BJ (cell line): Measurements from ENCODE around the gene DDX41. TPM values are rescaled to one million over a fixed set of nuclear protein-coding genes. Genes with fewer than 3 reads are reported as not detected.

Experiments used
- CTCF ChIA-PET: fragments of 350-600 bp; formaldehyde crosslinking; extraction: SDS; loops from one replicate; lab custom pipeline; 2021; ENCODE audit warnings: antibody characterized with exemption, inconsistent platforms; lab: Yijun Ruan, JAX
- POLR2A ChIA-PET: fragments of 300-600 bp; sonication (Branson Sonifier 250); formaldehyde crosslinking; extraction: SDS; loops from one replicate; lab custom pipeline; 2021; ENCODE audit warnings: antibody characterized with exemption; lab: Charles Lee
- DNase-seq: peaks from one replicate; pipeline ENCODE4 v3.0.0-alpha.2; 2011; ENCODE audit warnings: low read depth
- H3K27me3 ChIP-seq: 2 replicates; pipeline ENCODE4 v1.6.0; 2011; ENCODE audit warnings: low read length; ENCODE audit not compliant: control insufficient read depth, insufficient read depth
- H3K36me3 ChIP-seq: 2 replicates; pipeline ENCODE4 v1.5.1; 2011; ENCODE audit warnings: low read length; ENCODE audit not compliant: control insufficient read depth, insufficient read depth
- H3K4me3 ChIP-seq: 2 replicates; pipeline ENCODE4 v1.5.1; 2011; ENCODE audit warnings: low read depth, mild to moderate bottlenecking, control low read depth, low read length
- polyA plus RNA-seq: library from polyadenylated mRNA; depleted of rRNA; stranded (reverse); fragments of >200 nt; gene quantifications from 2 replicates; pipeline ENCODE4 v1.2.3, GENCODE V29; 2011
- TF ChIP-seq, protein P1 (sequence below): IDR thresholded peaks from 2 replicates; pipeline ENCODE4 v1.5.1; 2011; ENCODE audit warnings: low read depth, mild to moderate bottlenecking, control low read depth, inconsistent platforms, low read length, moderate library complexity; ENCODE audit not compliant: insufficient read depth

The DDX41 gene
- polyA plus RNA-seq, 1 experiment: 144 TPM

- ChIA-PET POLR2A (no interaction called here), CTCF (interaction anchor here (0.9 to 3.6 kb wide), 3 partner anchors 9 to 106 kb away, joined by 3 to 26 read pairs (median 8); no protein-coding TSS in a partner anchor)
- H3K27me3 ChIP-seq: no peaks in the 10 kb centered on the region
- TF ChIP-seq, protein P1, sequence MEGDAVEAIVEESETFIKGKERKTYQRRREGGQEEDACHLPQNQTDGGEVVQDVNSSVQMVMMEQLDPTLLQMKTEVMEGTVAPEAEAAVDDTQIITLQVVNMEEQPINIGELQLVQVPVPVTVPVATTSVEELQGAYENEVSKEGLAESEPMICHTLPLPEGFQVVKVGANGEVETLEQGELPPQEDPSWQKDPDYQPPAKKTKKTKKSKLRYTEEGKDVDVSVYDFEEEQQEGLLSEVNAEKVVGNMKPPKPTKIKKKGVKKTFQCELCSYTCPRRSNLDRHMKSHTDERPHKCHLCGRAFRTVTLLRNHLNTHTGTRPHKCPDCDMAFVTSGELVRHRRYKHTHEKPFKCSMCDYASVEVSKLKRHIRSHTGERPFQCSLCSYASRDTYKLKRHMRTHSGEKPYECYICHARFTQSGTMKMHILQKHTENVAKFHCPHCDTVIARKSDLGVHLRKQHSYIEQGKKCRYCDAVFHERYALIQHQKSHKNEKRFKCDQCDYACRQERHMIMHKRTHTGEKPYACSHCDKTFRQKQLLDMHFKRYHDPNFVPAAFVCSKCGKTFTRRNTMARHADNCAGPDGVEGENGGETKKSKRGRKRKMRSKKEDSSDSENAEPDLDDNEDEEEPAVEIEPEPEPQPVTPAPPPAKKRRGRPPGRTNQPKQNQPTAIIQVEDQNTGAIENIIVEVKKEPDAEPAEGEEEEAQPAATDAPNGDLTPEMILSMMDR: no peak
- peaks cover 41% of the 10 kb centered on the region for H3K36me3 ChIP-seq
- no peak for DNase-seq
- H3K4me3 ChIP-seq: no peak overlapping the region
These were observed 6.7 kb downstream of the DDX41 start for GRCh38 chr5:177509991-177510566.

- Histone ChIP-seq H3K36me3 (peaks cover 36% of the 10 kb centered on the region), H3K4me3 (no peak within 1 kb of the TSS), H3K27me3 (no peaks in the 10 kb centered on the region)
- no peak for DNase-seq
- ChIA-PET POLR2A (no interaction called here), CTCF (interaction anchor here (1.0 to 3.6 kb wide), 5 partner anchors 8 to 119 kb away, joined by 5 to 26 read pairs (median 6); no protein-coding TSS in a partner anchor)
- TF ChIP-seq, protein P1: no peak
These were observed 7.3 kb downstream of the DDX41 start, which contains the start of gene DOK3 for GRCh38 chr5:177509381-177509951. Gene DOK3, minus strand, starts transcription at chr5:177509826. Its CDS starts 286 bp downstream, at chr5:177509540.

DNA sequence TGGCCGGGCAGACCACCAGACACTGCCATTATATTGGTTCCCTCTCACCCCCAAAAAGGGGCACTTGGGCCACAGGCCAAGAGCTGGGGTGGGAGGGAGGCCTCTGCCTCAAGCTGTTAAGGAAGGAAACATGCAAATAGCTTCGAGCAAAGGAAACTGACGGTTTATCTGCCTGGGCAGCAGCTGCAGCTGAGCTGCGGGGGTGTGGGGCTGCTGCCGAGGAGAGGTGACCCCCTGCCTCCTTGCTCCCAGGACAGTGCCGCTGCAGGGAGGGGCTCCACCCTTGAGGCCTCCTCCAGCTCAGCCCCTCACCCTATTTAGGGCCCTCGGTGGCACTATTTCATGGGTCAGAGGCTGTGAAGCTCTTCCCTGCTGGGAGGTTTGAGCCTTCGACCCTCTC, 7.9 kb downstream of the DDX41 start:
- H3K4me3 ChIP-seq: no peak overlapping the region
- ChIA-PET POLR2A (no interaction called here), CTCF (interaction anchor here (1.0 to 3.6 kb wide), 5 partner anchors 7 to 118 kb away, joined by 5 to 26 read pairs (median 6); no protein-coding TSS in a partner anchor)
- no peak for DNase-seq
- H3K36me3 ChIP-seq: peaks cover 31% of the 10 kb centered on the region
- TF ChIP-seq, protein P1: no peak
- H3K27me3 ChIP-seq: no peaks in the 10 kb centered on the region

GRCh38 chr5:177508221-177508611, 8.5 kb downstream of the DDX41 start:
- CTCF ChIA-PET: interaction anchor here (1.0 to 1.9 kb wide), 5 partner anchors 10 to 117 kb away, joined by 4 to 8 read pairs (median 5); no protein-coding TSS in a partner anchor
- no peak for DNase-seq
- no peaks in the 10 kb centered on the region for H3K27me3 ChIP-seq
- POLR2A ChIA-PET: no interaction called here
- peaks cover 28% of the 10 kb centered on the region for H3K36me3 ChIP-seq
- H3K4me3 ChIP-seq: no peak overlapping the region
- TF ChIP-seq, protein P1: no peak

GRCh38 chr5:177507596-177508220, 9.1 kb downstream of the DDX41 start:
- ChIA-PET CTCF (interaction anchor here (0.7 to 1.8 kb wide), 4 partner anchors 8 to 53 kb away, joined by 4 to 6 read pairs (median 4); no protein-coding TSS in a partner anchor), POLR2A (interaction anchor here (0.5 kb wide), 1 partner anchor 494 kb away, joined by 6 read pairs; no protein-coding TSS in a partner anchor)
- H3K27me3 ChIP-seq: no peaks in the 10 kb centered on the region
- H3K4me3 ChIP-seq: no peak overlapping the region
- DNase-seq: no peak
- H3K36me3 ChIP-seq: peaks cover 23% of the 10 kb centered on the region
- TF ChIP-seq, protein P1: no peak
